Upper lobe of left lung (tissue), 6 donors: ENCODE measurements around the gene PRAF2. TPM values are rescaled to one million over a fixed set of nuclear protein-coding genes. Genes with fewer than 3 reads are reported as not detected.

Experiments used
- ATAC-seq, 2 donors: fragments of 200-7000 bp; cut with Tn5 transposase; one replicate each; pipeline ENCODE4 v1.9.1; 2022; ENCODE audit warnings: mild to moderate bottlenecking in 2 of 2, moderate library complexity in 2 of 2; ENCODE audit not compliant: low FRiP score in 2 of 2
- DNase-seq, 2 donors: peaks; one replicate each; pipeline ENCODE4 v3.0.0-alpha.2; 2019 to 2020
- H3K27ac ChIP-seq, 4 donors: fragments of 200-600 bp; sonication (generic); one replicate each; pipeline ENCODE4 v1.5.1; 2016 to 2019
- H3K27me3 ChIP-seq, 4 donors: fragments of 200-600 bp; sonication (generic); one replicate each; pipeline ENCODE4 v1.5.1; 2017 to 2019
- H3K36me3 ChIP-seq, 4 donors: fragments of 200-600 bp; sonication (generic); one replicate each; pipeline ENCODE4 v1.5.1; 2016 to 2019
- H3K4me1 ChIP-seq, 4 donors: fragments of 200-600 bp; sonication (generic); one replicate each; pipeline ENCODE4 v1.5.1; 2018 to 2019
- H3K4me3 ChIP-seq, 4 donors: fragments of 200-600 bp; sonication (generic); one replicate each; pipeline ENCODE4 v1.5.1; 2017 to 2019; ENCODE audit warnings: mild to moderate bottlenecking in 2 of 4, moderate library complexity in 1 of 4
- H3K9me3 ChIP-seq, 4 donors: fragments of 200-600 bp; sonication (generic); one replicate each; pipeline ENCODE4 v1.5.1; 2018 to 2019
- EP300 ChIP-seq, 4 donors: sonication (generic); formaldehyde crosslinking; IDR thresholded peaks; one replicate each; pipeline ENCODE4 v1.5.1; 2017; ENCODE audit warnings: antibody characterized with exemption in 4 of 4, control low read depth in 2 of 4
- POLR2A ChIP-seq, 4 donors: fragments of 450-650 bp; IDR thresholded peaks; one replicate each; pipeline ENCODE4 v1.5.1; 2016 to 2017; ENCODE audit warnings: antibody characterized with exemption in 4 of 4, mild to moderate bottlenecking in 2 of 4
- POLR2AphosphoS5 ChIP-seq, 2 donors: sonication (generic); formaldehyde crosslinking; IDR thresholded peaks; one replicate each; pipeline ENCODE4 v1.5.1; 2017; ENCODE audit warnings: antibody characterized with exemption in 2 of 2
- WGBS, 2 donors: methylation state at CpG; one replicate each; pipeline ENCODE4 v1.1.5; 2017 to 2018; 5-methylcytosine and 5-hydroxymethylcytosine counted together
- total RNA-seq, 6 donors: library from RNA; depleted of rRNA in 4 of 6; stranded (reverse); fragments of >200 nt in 4 of 6; gene quantifications; one replicate each; pipeline versions ENCODE4 v1.1.0 to v1.2.1, GENCODE V29; 2016 to 2021
- TF ChIP-seq, protein P1 (sequence below), 6 experiments: fragments of 450-650 bp in 4 of 6; fragments of 200-600 bp in 2 of 6; sonication (generic) in 2 of 6; IDR thresholded peaks; one replicate each; pipeline ENCODE4 v1.5.1; 2016 to 2019; ENCODE audit warnings: antibody characterized with exemption in 6 of 6
- donor health status: DM: no; HTN: no; CAD: no; lungs with moderate emphysema.
- donor health status: DM: no; HTN: yes; CAD: no; lungs with severe emphysema.

The PRAF2 gene
- total RNA-seq, 6 donors from 2014 or later, result 12.5 to 26.2 (median 15.5) TPM

- Histone ChIP-seq H3K4me3 (peak overlapping the region; percentile 17 to 78 (median 68)), H3K9me3 (peaks cover 0 to 5% (median 0%) of the 10 kb centered on the region in 4 donors), H3K27me3 (no peaks in the 10 kb centered on the region), H3K27ac (peak overlapping the region; percentile 96 to 99 (median 98)), H3K4me1 (peaks cover 11 to 24% (median 16%) of the 10 kb centered on the region in 4 donors), H3K36me3 (peaks cover 3 to 17% (median 11%) of the 10 kb centered on the region in 4 donors)
- 22% methylated on average over 12 of the region's 29 CpGs; no CpG with 5 or more reads in 1 of the 2 donors for WGBS, 2 donors
- DNase-seq (no peak), ATAC-seq (peak in 1 of 2 donors; percentile 2)
- no peak for TF ChIP-seq EP300 (IDR thresholded peaks at IDR 0.05)
- no peak for TF ChIP-seq POLR2A (IDR thresholded peaks at IDR 0.05)
- TF ChIP-seq, protein P1, sequence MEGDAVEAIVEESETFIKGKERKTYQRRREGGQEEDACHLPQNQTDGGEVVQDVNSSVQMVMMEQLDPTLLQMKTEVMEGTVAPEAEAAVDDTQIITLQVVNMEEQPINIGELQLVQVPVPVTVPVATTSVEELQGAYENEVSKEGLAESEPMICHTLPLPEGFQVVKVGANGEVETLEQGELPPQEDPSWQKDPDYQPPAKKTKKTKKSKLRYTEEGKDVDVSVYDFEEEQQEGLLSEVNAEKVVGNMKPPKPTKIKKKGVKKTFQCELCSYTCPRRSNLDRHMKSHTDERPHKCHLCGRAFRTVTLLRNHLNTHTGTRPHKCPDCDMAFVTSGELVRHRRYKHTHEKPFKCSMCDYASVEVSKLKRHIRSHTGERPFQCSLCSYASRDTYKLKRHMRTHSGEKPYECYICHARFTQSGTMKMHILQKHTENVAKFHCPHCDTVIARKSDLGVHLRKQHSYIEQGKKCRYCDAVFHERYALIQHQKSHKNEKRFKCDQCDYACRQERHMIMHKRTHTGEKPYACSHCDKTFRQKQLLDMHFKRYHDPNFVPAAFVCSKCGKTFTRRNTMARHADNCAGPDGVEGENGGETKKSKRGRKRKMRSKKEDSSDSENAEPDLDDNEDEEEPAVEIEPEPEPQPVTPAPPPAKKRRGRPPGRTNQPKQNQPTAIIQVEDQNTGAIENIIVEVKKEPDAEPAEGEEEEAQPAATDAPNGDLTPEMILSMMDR (IDR thresholded peaks at IDR 0.05), result no peak
- no peak for TF ChIP-seq POLR2AphosphoS5 (IDR thresholded peaks at IDR 0.05)
Measured at GRCh38 chrX:49042581-49043219, 31.1 kb downstream of the PRAF2 start.

GRCh38 chrX:49041744-49042580 is 31.8 kb downstream of the PRAF2 start:
- TF ChIP-seq POLR2A (IDR thresholded peaks at IDR 0.05) (no peak), EP300 (IDR thresholded peaks at IDR 0.05) (no peak), POLR2AphosphoS5 (IDR thresholded peaks at IDR 0.05) (no peak)
- TF ChIP-seq, protein P1 (IDR thresholded peaks at IDR 0.05), result no peak
- Histone ChIP-seq H3K27me3 (no peaks in the 10 kb centered on the region), H3K27ac (peak overlapping the region; percentile 96 to 99 (median 98)), H3K36me3 (peaks cover 3 to 24% (median 17%) of the 10 kb centered on the region in 4 donors), H3K9me3 (peaks cover 0 to 5% (median 0%) of the 10 kb centered on the region in 4 donors), H3K4me1 (peaks cover 11 to 24% (median 16%) of the 10 kb centered on the region in 4 donors), H3K4me3 (peak overlapping the region; percentile 30 to 78 (median 68))
- peak in 1 of 2 donors; percentile 0 for ATAC-seq
- DNase-seq, result peak in 1 of 2 donors; percentile 33
- 9 to 33% methylated on average over 8 to 10 of the region's 10 CpGs for WGBS, 2 donors

DNA sequence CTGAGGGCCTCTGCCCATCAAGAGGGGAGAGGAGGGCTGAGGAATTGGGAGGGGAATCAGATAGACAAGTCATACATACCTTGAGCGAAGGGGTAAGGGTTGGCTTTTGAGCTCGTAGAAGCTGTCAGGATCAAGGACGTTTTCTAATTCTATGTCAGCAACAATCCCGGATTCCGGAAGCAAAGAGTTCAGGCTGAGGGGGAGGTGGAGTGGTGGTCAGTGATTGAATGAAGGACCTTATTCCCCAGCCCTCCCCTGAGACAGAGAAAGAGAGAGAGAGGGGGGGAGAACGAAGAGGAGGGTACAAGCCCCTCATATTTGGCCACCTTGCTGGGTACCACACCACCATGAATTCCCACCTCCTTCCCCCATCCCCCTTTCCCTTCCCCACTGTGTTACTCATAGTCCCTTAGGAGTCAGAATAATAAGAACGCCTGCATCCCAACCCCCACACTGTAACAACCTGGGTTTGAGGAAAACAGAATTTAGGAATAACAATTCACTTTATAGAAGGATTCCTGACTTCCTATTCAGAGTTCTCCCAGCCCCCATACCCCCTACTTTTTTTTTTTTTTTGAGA is 33.3 kb downstream of the PRAF2 start:
- Histone ChIP-seq H3K27me3 (no peaks in the 10 kb centered on the region), H3K36me3 (peaks cover 3 to 36% (median 26%) of the 10 kb centered on the region in 4 donors), H3K9me3 (peaks cover 0 to 5% (median 0%) of the 10 kb centered on the region in 4 donors), H3K27ac (peak overlapping the region; percentile 67 to 99 (median 98)), H3K4me3 (peak overlapping the region in 2 of 4 donors; percentile 69 to 78), H3K4me1 (peaks cover 11 to 24% (median 16%) of the 10 kb centered on the region in 4 donors)
- no peak for ATAC-seq
- 27 to 31% methylated on average over 7 of the region's 7 CpGs for WGBS, 2 donors
- TF ChIP-seq EP300 (IDR thresholded peaks at IDR 0.05) (no peak), POLR2A (IDR thresholded peaks at IDR 0.05) (no peak), POLR2AphosphoS5 (IDR thresholded peaks at IDR 0.05) (no peak)
- TF ChIP-seq, protein P1 (IDR thresholded peaks at IDR 0.05), result no peak
- DNase-seq, result no peak

- WGBS, 2 donors, result 8 to 27% methylated on average over 2 to 9 of the region's 9 CpGs
- Histone ChIP-seq H3K27ac (peak overlapping the region; percentile 67 to 99 (median 87)), H3K4me3 (peak overlapping the region in 2 of 4 donors; percentile 10 to 78), H3K9me3 (peaks cover 0 to 5% (median 0%) of the 10 kb centered on the region in 4 donors), H3K4me1 (peaks cover 11 to 24% (median 16%) of the 10 kb centered on the region in 4 donors), H3K36me3 (peaks cover 3 to 37% (median 26%) of the 10 kb centered on the region in 4 donors), H3K27me3 (no peaks in the 10 kb centered on the region)
- ATAC-seq (peak; percentile 29 to 41), DNase-seq (peak in 1 of 2 donors; percentile 88)
- no peak for TF ChIP-seq EP300 (IDR thresholded peaks at IDR 0.05)
- TF ChIP-seq, protein P1 (IDR thresholded peaks at IDR 0.05), result peak in 1 of 6 experiments; percentile 5
- peak in 1 of 2 donors; percentile 41 for TF ChIP-seq POLR2AphosphoS5 (IDR thresholded peaks at IDR 0.05)
- TF ChIP-seq POLR2A (IDR thresholded peaks at IDR 0.05), result no peak
Measured at GRCh38 chrX:49039598-49040375, 34.0 kb downstream of the PRAF2 start.
